Hepatocyte (in vitro differentiated cells): Measurements from ENCODE around the gene VOPP1.

Experiments
- CTCF ChIP-seq: fragments of 200-600 bp; sonication (generic); IDR thresholded peaks from 2 replicates; pipeline ENCODE4 v1.5.1; 2016; ENCODE audit warnings: antibody characterized with exemption, mild to moderate bottlenecking; ENCODE audit not compliant: poor library complexity
- EZH2phosphoT487 ChIP-seq: fragments of 200-600 bp; sonication (generic); IDR thresholded peaks from one replicate; pipeline ENCODE4 v1.6.1; 2018; ENCODE audit warnings: antibody characterized with exemption, mild to moderate bottlenecking, low read depth, moderate library complexity; ENCODE audit not compliant: unreplicated experiment, severe bottlenecking

GRCh38 chr7:55481155-55481554 is 91.1 kb downstream of the VOPP1 start:
- TF ChIP-seq CTCF, result no peak
- TF ChIP-seq EZH2phosphoT487, result no peak
